Measurements from ENCODE around the gene KIF5C. TPM values are rescaled to one million over a fixed set of nuclear protein-coding genes. Genes with fewer than 3 reads are reported as not detected.

The KIF5C gene
- total RNA-seq, 3 donors from 2014 or later = 2.7 to 13.3 (median 6.2) TPM

GRCh38 chr2:148865512-148865911, 9.5 kb upstream of the KIF5C start:
- no peak for TF ChIP-seq POLR2AphosphoS5 (IDR thresholded peaks at IDR 0.05)
- no peak for TF ChIP-seq POLR2A (IDR thresholded peaks at IDR 0.05)
- TF ChIP-seq, protein P1, sequence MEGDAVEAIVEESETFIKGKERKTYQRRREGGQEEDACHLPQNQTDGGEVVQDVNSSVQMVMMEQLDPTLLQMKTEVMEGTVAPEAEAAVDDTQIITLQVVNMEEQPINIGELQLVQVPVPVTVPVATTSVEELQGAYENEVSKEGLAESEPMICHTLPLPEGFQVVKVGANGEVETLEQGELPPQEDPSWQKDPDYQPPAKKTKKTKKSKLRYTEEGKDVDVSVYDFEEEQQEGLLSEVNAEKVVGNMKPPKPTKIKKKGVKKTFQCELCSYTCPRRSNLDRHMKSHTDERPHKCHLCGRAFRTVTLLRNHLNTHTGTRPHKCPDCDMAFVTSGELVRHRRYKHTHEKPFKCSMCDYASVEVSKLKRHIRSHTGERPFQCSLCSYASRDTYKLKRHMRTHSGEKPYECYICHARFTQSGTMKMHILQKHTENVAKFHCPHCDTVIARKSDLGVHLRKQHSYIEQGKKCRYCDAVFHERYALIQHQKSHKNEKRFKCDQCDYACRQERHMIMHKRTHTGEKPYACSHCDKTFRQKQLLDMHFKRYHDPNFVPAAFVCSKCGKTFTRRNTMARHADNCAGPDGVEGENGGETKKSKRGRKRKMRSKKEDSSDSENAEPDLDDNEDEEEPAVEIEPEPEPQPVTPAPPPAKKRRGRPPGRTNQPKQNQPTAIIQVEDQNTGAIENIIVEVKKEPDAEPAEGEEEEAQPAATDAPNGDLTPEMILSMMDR (IDR thresholded peaks at IDR 0.05) = no peak
- Histone ChIP-seq H3K4me3 (no peak overlapping the region), H3K36me3 (no peaks in the 10 kb centered on the region), H3K27ac (no peak overlapping the region), H3K4me1 (no peaks in the 10 kb centered on the region), H3K27me3 (no peaks in the 10 kb centered on the region), H3K9me3 (no peaks in the 10 kb centered on the region)
- intact Hi-C loops (cut with DNase I; ENCODE audit: low total_unique reads) = no loop called here
- no peak for DNase-seq (ENCODE audit: low spot score in 2 of 2)

- no peaks in the 10 kb centered on the region for H3K36me3 ChIP-seq
- intact Hi-C loops (cut with DNase I; ENCODE audit: low total_unique reads) = no loop called here
- no peaks in the 10 kb centered on the region for H3K4me1 ChIP-seq
- no peaks in the 10 kb centered on the region for H3K9me3 ChIP-seq
- no peak for TF ChIP-seq POLR2AphosphoS5 (IDR thresholded peaks at IDR 0.05)
- TF ChIP-seq, protein P1 (IDR thresholded peaks at IDR 0.05) = no peak
- TF ChIP-seq POLR2A (IDR thresholded peaks at IDR 0.05) = no peak
- DNase-seq (ENCODE audit: low spot score in 2 of 2) = no peak
- H3K4me3 ChIP-seq = no peak overlapping the region
- H3K27ac ChIP-seq = no peak overlapping the region
- no peaks in the 10 kb centered on the region for H3K27me3 ChIP-seq
Measured at GRCh38 chr2:148866091-148866490, 8.9 kb upstream of the KIF5C start.

GRCh38 chr2:148867079-148867769, 7.8 kb upstream of the KIF5C start:
- no peak overlapping the region for H3K4me3 ChIP-seq
- no peaks in the 10 kb centered on the region for H3K9me3 ChIP-seq
- no peaks in the 10 kb centered on the region for H3K4me1 ChIP-seq
- intact Hi-C loops (cut with DNase I; ENCODE audit: low total_unique reads) = no loop called here
- H3K27ac ChIP-seq = no peak overlapping the region
- no peak for DNase-seq (ENCODE audit: low spot score in 2 of 2)
- TF ChIP-seq POLR2AphosphoS5 (IDR thresholded peaks at IDR 0.05) (no peak), POLR2A (IDR thresholded peaks at IDR 0.05) (no peak)
- TF ChIP-seq, protein P1 (IDR thresholded peaks at IDR 0.05) = no peak
- no peaks in the 10 kb centered on the region for H3K36me3 ChIP-seq
- no peaks in the 10 kb centered on the region for H3K27me3 ChIP-seq

DNA sequence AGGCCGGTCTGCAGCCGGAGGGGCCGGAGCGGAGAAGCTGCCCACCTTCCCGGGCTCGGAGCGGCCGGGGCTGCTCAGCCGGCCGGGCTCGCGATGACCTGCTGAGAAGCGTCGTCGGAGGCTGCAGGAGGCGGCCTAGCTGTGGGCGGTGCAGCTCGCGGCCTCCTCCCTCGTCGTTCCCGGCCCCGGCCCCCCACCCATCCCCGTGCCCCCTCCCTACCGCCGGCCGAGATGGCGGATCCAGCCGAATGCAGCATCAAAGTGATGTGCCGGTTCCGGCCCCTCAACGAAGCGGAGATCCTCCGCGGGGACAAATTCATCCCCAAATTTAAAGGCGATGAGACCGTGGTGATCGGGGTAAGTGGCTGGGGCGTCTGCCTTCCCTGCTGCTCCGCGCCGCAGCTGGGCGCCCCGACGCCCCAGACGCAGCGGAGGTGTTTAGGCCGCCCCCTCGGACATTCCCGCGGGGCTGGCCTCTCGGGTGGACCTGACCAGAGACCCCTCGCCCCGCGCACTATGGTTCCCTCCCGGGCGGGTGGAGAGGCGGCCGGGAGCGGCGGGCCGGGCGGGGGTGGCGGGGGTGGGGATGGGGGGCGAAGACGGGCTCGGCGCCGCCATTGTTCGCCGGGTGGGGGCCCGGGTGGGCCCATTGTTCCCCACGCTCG, 492 bp downstream of the KIF5C start:
- Histone ChIP-seq H3K9me3 (peaks cover 5% of the 10 kb centered on the region in 2 donors), H3K27me3 (peaks cover 0 to 17% of the 10 kb centered on the region in 2 donors), H3K4me3 (peak overlapping the region; percentile 24 to 84 (median 58)), H3K4me1 (peaks cover 0 to 3% of the 10 kb centered on the region in 2 donors), H3K27ac (no peak overlapping the region), H3K36me3 (no peaks in the 10 kb centered on the region)
- TF ChIP-seq POLR2AphosphoS5 (IDR thresholded peaks at IDR 0.05) = no peak
- TF ChIP-seq, protein P1 (IDR thresholded peaks at IDR 0.05) = no peak
- TF ChIP-seq POLR2A (IDR thresholded peaks at IDR 0.05) = no peak
- DNase-seq (ENCODE audit: low spot score in 2 of 2) = no peak
- intact Hi-C loops (cut with DNase I; ENCODE audit: low total_unique reads) = no loop called here

DNA sequence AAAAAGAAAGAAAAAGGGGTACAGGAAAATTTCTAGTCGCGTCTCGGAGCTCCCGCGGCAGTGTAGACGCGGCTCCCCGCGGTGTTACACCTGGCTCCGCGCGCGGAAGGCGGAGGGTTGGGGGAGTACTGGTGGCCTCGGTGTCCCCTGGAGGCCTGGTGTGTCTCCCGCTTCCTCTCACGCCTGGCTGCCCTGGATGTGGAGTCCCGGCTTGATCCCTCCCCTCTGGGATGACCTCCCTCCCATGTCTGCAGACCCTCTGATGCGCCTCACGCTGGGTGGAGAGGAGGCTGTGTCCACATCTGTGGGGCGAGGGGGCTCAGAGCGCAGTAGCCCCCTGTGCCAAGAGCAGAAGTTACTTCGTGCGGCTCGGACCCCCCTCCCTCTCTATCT, 1.2 kb downstream of the KIF5C start:
- intact Hi-C loops (cut with DNase I; ENCODE audit: low total_unique reads) = no loop called here
- TF ChIP-seq POLR2A (IDR thresholded peaks at IDR 0.05) (no peak), POLR2AphosphoS5 (IDR thresholded peaks at IDR 0.05) (no peak)
- TF ChIP-seq, protein P1 (IDR thresholded peaks at IDR 0.05) = no peak
- DNase-seq (ENCODE audit: low spot score in 2 of 2) = no peak
- Histone ChIP-seq H3K4me1 (peaks cover 0 to 3% of the 10 kb centered on the region in 2 donors), H3K9me3 (peaks cover 6 to 12% of the 10 kb centered on the region in 2 donors), H3K27me3 (peaks cover 0 to 17% of the 10 kb centered on the region in 2 donors), H3K27ac (no peak overlapping the region), H3K4me3 (peak overlapping the region; percentile 24 to 84 (median 58)), H3K36me3 (no peaks in the 10 kb centered on the region)

Data from breast epithelium (tissue), 4 donors.